HFF-Myc (cell line): ENCODE results near the gene BBIP1.

Source experiments
- DNase-seq: peaks from one replicate; pipeline ENCODE4 v3.0.0-alpha.2; 2011; ENCODE audit warnings: low read depth; ENCODE audit errors: extremely low read depth
- H3K4me3 ChIP-seq: replicated peaks from 2 replicates; pipeline ENCODE4 v1.5.1; 2011; ENCODE audit warnings: low read depth, mild to moderate bottlenecking, control low read depth, low read length
- CTCF ChIP-seq: IDR thresholded peaks from 2 replicates; pipeline ENCODE4 v1.5.1; 2012; ENCODE audit warnings: mild to moderate bottlenecking, low read depth, low read length, control low read depth; ENCODE audit errors: missing control alignments

Gene BBIP1

GRCh38 chr10:110859206-110859972 is 59.6 kb downstream of the BBIP1 start:
- no peak for TF ChIP-seq CTCF
- no peak for DNase-seq
- H3K4me3 ChIP-seq, result no peak overlapping the region

GRCh38 chr10:110858297-110858934 is 60.6 kb downstream of the BBIP1 start:
- H3K4me3 ChIP-seq, result no peak overlapping the region
- TF ChIP-seq CTCF, result no peak
- no peak for DNase-seq

GRCh38 chr10:110857265-110858171 is 61.5 kb downstream of the BBIP1 start:
- DNase-seq, result no peak

GRCh38 chr10:110853921-110854605 is 64.9 kb downstream of the BBIP1 start:
- no peak for TF ChIP-seq CTCF
- H3K4me3 ChIP-seq, result no peak overlapping the region
- DNase-seq, result no peak

More at GRCh38 chr10:110857265-110858171, 61.5 kb downstream of the BBIP1 start:
- no peak overlapping the region for H3K4me3 ChIP-seq
- TF ChIP-seq CTCF, result no peak

GRCh38 chr10:110852947-110853346 is 66.0 kb downstream of the BBIP1 start:
- no peak for TF ChIP-seq CTCF
- no peak for DNase-seq
- H3K4me3 ChIP-seq, result no peak overlapping the region

- H3K4me3 ChIP-seq, result no peak overlapping the region
- DNase-seq, result no peak
- no peak for TF ChIP-seq CTCF
These were observed 66.6 kb downstream of the BBIP1 start for GRCh38 chr10:110852255-110852896.
